Renal cortical epithelial cell (primary cell): ENCODE data around the gene HDAC9. TPM values are rescaled to one million over a fixed set of nuclear protein-coding genes. Genes with fewer than 3 reads are reported as not detected.
A peak's percentile ranks its signal among the peaks of the same experiment; 100 is the strongest.

Experiments used
- DNase-seq: peaks from one replicate; pipeline ENCODE4 v3.0.0-alpha.2; 2011; ENCODE audit warnings: low read depth
- total RNA-seq: library from RNA; depleted of rRNA; stranded (reverse); fragments of >200 nt; gene quantifications from 2 replicates; pipeline ENCODE4 v1.2.3, GENCODE V29; 2014

The HDAC9 gene
- total RNA-seq, 1 donor from 2014 or later, result 41.8 TPM

DNA sequence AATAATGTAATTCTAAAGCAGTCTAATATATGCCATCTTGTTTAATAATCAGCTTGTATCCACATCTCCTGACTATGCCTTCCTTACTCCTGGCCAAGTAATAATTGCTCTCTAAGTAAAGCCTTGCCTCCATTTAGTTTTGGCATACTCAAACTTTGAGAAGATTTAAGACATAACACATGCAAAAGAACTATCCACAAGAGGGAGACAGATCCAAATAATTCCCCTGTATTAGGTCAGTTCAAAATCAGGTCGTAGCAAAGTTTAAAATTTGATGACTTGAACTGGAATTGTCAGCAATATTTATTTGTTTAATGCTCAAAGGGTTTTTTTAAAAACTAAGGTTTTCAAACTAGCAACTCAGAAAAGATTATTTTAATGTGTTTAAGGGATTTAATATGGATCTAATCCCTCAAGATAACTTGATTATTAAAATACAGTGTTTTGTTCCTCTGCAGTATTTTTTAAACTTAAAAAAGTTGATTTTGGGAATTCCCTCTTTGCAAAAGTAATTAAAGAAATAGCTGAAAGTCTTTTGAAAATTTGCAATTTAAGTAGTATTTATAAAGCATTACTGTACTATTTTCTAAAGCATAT lies 95.3 kb downstream of the HDAC9 start:
- DNase-seq, result peak; percentile 67

DNA sequence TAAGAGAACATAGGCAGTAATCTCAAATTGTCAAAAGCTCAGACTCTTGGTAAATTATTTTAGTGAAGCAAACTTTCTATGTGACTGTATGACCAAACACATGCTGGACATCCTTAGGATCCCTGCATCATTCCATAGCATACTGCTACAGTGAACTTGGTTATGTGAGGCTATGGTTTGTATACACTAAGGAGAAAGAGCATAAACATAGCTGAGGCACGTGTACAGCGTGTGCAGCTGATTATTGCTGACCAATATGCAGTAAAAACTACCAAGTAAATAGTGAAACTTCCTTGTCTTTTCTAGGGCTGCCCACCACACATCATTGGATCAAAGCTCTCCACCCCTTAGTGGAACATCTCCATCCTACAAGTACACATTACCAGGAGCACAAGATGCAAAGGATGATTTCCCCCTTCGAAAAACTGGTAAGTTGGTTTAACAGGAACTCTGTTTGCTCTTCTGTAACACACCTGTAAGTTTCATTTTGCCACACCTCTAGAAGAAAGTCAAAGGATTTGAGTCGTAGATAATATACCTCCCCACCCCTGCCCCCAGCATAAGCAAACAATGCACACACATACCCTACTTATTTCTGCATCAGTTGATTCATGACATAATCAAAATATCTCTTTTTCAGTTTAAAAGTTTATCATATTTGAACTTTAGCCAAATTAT lies 98.2 kb downstream of the HDAC9 start:
- DNase-seq, result no peak

DNA sequence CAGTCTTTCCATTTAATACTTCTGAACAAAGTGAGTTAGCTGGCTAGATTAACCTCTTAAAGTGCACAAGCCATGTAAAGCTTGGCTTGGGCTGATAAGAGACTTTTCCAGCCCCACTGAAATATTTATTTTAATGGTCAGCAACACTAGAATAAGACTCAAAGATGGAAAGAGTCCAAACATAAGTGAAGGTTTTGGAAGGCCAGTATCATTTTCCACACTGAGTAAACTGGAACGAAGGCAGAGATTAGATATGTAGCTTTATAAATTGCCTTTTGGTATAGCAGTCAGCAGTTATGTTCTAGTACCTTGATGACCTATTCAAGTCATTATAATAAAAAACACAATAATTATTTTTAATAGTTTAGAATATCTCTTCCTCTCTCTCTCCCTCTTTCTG lies 102.2 kb downstream of the HDAC9 start:
- DNase-seq, result no peak

DNA sequence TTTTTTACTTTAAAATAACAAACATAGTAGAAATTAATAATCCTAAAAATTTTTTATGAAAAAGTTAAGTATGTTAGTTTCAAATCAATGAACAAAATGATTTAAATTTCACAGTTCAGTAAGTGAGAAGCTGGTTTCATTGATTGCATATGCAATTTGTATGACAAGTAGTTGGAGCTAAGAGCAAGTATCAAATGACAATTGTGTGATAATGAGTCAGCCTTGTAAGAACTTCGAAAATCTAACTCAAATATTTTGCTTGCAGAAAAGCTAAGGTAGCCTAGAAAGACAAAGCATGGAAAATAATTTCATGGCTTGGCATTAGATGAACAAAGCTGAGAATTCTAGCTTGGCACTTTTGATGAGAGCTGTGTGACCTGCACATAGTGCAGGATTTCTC lies 111.5 kb downstream of the HDAC9 start:
- peak; percentile 31 for DNase-seq

- peak; percentile 44 for DNase-seq
Measured at GRCh38 chr7:18610331-18610948, 114.9 kb downstream of the HDAC9 start.

DNA sequence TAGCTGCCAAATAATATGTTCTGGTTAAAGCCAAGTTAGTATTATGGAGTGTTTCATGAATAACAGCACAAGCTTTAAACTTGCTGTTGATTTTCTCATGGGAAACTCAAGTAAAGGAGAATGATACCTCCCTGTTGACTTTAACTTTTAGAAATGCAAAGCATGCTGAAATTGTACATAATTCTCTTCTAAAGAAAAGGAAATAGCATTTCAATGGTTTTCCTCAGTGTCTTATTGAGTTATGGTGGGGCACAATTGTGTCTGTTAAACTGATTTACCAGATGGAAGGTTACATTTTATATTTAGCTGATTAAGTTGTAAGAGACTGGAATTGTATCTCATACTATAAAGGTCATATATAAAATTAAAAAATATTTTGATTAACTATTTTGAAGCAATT lies 119.3 kb downstream of the HDAC9 start:
- no peak for DNase-seq

- no peak for DNase-seq
Measured at GRCh38 chr7:18619311-18619710, 123.8 kb downstream of the HDAC9 start.

DNA sequence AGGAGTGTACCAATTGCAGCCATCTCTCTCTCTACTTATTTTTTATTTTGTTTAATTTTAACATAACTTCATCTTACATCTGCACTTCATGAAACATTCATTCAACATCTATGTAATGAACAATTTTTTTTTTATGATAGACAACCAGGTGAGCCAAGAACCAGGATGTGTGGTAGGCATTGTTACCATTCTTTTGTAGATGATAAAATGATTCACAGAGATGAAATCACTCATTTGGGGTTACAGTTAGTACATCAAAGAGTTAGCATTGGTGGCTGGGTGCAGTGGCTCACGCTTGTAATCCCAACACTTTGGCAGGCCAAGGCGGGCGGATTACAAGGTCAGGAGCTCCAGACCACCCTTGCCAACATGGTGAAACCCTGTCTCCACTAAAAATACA lies 127.8 kb downstream of the HDAC9 start:
- DNase-seq, result peak; percentile 35

GRCh38 chr7:18624459-18624858 lies 128.9 kb downstream of the HDAC9 start:
- DNase-seq, result no peak

GRCh38 chr7:18626086-18626485 lies 130.5 kb downstream of the HDAC9 start:
- DNase-seq, result no peak

- DNase-seq, result no peak
Measured at GRCh38 chr7:18626717-18627116, 131.2 kb downstream of the HDAC9 start.

- DNase-seq, result peak; percentile 50
Measured at GRCh38 chr7:18637516-18637915, 142.0 kb downstream of the HDAC9 start.

DNA sequence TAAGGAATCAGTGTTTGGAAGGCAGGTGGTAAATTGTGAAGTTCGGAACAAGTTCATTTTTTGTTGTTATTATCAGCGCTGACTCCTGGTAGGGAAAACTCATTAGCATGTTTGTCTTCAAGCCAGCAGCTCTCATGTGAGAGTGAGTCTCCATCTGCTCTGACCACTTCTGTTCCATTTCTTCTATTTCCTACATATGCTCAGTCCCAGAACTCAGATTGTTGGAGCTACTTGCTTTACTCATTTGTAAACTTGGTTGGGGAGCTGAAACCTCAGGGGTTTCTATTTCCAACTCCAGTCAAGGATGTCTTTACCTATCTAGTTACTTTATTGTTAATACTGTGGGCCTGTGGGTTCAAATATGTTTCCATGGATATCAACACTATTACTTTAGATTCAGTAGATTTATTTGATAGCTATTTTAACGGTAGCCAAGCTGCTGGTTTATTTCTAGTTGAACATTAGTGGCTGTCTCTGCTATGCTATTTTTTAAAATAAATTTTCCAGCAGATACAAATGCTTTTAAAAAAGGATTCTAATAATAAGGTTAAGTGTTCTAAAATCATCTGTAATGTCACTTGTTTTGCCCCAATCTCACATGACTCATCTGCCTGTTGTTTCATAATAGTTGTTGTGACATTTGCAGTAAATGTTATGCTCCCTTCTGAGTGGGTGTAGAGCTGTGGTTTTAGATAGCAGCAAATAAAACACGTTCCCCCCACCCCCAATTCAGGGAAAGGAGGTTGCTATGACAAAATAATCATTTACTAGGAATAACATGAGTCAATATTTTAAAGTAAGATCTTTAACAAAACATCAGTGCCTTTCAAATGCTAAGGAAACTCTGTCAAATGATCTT lies 143.3 kb downstream of the HDAC9 start:
- peak; percentile 96 for DNase-seq

DNA sequence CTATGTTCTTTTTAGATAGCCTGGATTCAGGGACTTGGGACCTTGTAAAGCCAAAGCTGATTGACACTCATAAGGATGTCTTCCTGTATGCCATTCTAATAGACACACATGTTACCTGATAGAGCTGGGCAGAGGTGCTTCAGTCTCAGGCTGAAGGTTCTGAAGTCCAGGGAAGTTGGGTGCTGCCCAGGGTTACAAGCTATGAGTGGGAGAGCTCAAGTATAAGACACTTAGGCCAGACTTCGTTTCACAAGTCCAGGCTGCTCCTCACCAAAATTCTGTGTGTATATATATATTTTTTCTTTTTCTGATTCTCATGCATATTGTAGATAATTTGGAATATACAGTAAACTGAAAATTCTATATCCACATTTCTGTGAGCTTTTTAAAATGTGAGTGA lies 144.2 kb downstream of the HDAC9 start:
- peak; percentile 18 for DNase-seq

DNA sequence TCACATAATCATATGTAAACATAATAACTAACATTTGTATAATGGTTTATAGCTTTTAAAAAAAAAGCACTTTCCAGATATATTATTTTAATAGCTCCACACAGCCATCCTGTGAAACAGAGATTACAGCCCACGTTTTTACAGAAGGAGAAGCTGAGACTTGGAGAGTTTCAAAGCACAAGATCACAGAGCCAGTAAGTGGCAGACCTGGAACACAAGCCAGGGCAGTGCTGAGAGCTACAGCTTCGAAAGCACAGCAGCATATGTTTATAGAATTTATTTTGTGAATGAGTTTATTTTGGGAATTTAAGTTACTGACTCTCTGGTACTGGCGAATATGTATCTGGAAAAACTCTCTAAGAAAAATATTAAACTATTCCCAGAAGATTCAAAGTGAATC lies 149.4 kb downstream of the HDAC9 start:
- DNase-seq, result no peak

DNA sequence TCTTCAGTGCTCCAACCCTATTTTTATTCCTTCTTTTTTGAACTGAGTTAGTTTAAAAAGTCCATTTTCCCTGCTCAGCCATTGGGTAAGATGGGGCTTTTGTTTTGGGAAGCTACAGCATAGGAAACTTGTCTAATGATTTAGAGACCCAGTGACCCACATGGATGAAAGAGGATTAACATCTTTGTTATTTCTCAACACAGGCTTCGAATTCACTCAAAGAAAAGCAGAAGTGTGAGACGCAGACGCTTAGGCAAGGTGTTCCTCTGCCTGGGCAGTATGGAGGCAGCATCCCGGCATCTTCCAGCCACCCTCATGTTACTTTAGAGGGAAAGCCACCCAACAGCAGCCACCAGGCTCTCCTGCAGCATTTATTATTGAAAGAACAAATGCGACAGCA lies 152.0 kb downstream of the HDAC9 start:
- DNase-seq, result no peak

DNA sequence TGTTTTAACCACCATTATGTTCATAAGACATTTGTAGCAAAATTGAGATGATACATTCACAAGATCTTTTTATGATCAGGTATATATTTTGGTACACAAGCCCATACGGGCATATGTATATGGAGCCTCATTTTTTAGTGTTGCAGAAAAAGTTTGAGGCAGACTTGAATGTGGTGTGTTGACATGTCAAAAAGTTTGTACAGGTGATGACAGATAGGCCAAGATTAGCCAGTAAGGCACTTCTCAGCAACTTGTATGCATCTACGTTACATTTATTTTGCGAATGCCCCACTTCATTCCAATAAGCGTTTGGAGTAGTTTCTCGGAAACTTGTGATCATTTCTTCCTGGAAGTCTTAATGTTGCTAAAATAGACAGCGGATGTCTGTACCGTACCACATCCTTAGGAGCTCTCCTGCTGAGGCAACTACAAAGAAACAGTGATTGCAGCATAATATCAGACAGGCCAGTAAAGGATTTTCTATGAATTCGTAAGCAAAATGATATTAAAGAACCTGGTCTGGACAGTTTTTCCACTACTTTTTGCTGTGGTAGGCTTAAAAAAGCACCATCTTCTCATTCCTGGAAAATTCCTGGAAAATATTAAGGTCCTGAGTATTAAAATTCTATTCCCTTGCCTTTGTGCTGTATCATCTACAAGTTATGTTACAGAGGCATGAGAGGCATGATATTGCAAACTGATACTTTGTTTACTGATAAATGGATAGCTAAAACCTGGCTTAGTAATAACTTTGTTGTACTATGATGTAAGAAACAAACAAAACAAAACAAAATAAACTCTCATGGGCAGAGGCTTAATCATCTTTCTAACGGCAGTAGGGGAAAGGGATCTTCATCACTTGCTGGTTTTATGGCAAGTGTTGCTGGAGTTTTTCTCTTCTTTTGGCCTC lies 153.6 kb downstream of the HDAC9 start:
- DNase-seq, result no peak

DNA sequence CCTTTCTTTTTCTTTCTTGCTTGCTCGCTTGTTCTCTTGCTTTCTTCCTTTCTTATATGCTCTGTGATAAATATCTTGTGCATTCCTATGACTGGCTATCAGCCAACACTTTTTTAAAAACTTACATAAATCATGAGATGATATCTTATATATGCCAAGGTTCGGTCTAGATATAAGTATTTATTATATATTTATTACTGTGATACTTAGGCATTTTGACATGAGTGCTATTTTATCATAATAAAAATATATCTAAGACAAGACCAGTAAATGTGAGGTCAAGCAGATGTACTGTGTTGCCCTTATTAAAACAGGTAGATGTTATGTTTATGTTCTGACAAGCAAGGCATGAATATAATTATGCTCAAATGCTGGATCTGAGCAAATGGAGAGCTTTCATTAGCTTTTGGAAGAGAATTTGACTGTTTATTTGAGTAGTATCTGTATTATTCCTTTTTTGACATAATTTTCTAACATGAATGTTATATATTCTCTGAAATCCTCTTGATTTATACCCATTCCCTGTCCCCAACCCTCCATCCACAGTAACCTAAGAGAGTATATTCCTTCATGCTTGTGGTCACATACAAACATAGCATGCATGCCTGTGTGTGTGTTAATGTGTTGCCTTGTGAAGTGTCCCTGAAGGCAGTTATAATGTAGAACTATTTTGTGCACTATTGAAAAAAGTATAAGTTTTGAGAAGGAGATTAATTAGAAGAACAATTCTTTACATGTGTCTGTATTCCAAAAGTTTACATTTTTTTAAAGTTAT lies 158.0 kb downstream of the HDAC9 start:
- DNase-seq, result peak; percentile 9

GRCh38 chr7:18654709-18655108 lies 159.2 kb downstream of the HDAC9 start:
- DNase-seq, result no peak

- DNase-seq, result no peak
Measured at GRCh38 chr7:18655506-18655905, 160.0 kb downstream of the HDAC9 start.

GRCh38 chr7:18655912-18656311 lies 160.4 kb downstream of the HDAC9 start:
- DNase-seq, result no peak
